Activated naive CD4-positive, alpha-beta T cell treated with anti-CD3 and anti-CD28 coated beads, Interleukin-2, amount 50 U/mL, for 24 hours (primary cell): ENCODE measurements around the gene POLE2.
"Not testable (repeated sequence)": the region's sequence is repeated elsewhere in the genome, so short reads cannot be mapped to it uniquely, and the experiment has no call there.

ENCODE experiments used
- H3K27ac Mint-ChIP-seq: one replicate; pipeline ENCODE4 v1.8.0; 2021; ENCODE audit warnings: mild to moderate bottlenecking, mixed read lengths
- H3K27me3 Mint-ChIP-seq: one replicate; pipeline ENCODE4 v1.8.0; 2021; ENCODE audit warnings: mixed read lengths
- H3K36me3 Mint-ChIP-seq: one replicate; pipeline ENCODE4 v1.8.0; 2021; ENCODE audit warnings: mixed read lengths
- H3K4me1 Mint-ChIP-seq: one replicate; pipeline ENCODE4 v1.8.0; 2021; ENCODE audit warnings: mixed read lengths
- H3K4me3 Mint-ChIP-seq: one replicate; pipeline ENCODE4 v1.8.0; 2021; ENCODE audit warnings: mild to moderate bottlenecking, mixed read lengths
- H3K9me3 Mint-ChIP-seq: one replicate; pipeline ENCODE4 v1.8.0; 2021; ENCODE audit warnings: mixed read lengths

Gene POLE2

DNA sequence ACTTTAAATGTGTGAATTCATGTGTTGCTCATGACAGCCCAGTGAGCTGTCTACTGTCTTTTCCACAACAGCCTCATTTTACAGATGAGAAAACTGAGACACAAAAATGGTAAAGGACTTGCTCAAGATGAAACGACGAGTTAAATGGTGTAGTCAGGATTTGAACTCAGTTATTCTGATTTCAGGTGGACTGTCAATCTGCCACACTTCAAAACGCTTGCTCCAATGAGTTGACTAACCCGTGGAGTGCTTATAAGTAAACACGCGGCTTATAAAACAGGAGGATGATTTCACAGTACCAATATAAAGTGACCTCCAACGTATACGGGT, 652 bp upstream of the POLE2 start:
- Mint-ChIP-seq H3K27ac (peak overlapping the region; percentile 86), H3K4me1 (peaks cover 34% of the 10 kb centered on the region), H3K9me3 (no peaks in the 10 kb centered on the region), H3K27me3 (no peaks in the 10 kb centered on the region), H3K36me3 (no peaks in the 10 kb centered on the region), H3K4me3 (peak overlapping the region; percentile 89)

DNA sequence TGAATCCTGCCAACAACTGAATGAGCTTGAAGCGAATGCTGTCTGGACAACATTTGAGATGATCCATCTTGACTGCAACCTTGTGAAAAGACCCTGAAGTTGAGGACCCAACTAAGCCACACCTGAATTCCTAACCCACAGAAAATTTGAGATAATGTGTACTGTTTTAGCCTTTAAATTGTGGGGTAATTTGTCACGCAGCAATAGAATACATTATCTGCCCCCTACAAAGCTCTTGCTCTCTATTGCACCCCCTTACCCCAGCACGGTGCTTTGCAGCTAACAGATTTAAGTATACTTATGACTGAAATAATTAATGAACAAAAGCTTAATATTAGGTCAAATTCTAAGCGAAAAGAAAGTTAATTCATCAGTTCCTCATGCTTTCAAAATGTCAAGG, 1.6 kb downstream of the POLE2 start:
- Mint-ChIP-seq H3K27me3 (no peaks in the 10 kb centered on the region), H3K4me3 (peak overlapping the region; percentile 89), H3K9me3 (no peaks in the 10 kb centered on the region), H3K27ac (peak overlapping the region; percentile 71), H3K36me3 (peaks cover 3% of the 10 kb centered on the region), H3K4me1 (peaks cover 20% of the 10 kb centered on the region)

GRCh38 chr14:49679271-49679670, 8.7 kb downstream of the POLE2 start:
- no peaks in the 10 kb centered on the region for H3K27me3 Mint-ChIP-seq
- no peak overlapping the region for H3K4me3 Mint-ChIP-seq
- no peak overlapping the region for H3K27ac Mint-ChIP-seq
- no peaks in the 10 kb centered on the region for H3K4me1 Mint-ChIP-seq
- H3K9me3 Mint-ChIP-seq = no peaks in the 10 kb centered on the region
- peaks cover 8% of the 10 kb centered on the region for H3K36me3 Mint-ChIP-seq

GRCh38 chr14:49677643-49678042, 10.4 kb downstream of the POLE2 start:
- H3K27ac Mint-ChIP-seq = no peak overlapping the region
- no peak overlapping the region for H3K4me3 Mint-ChIP-seq
- H3K9me3 Mint-ChIP-seq = no peaks in the 10 kb centered on the region
- no peaks in the 10 kb centered on the region for H3K4me1 Mint-ChIP-seq
- H3K36me3 Mint-ChIP-seq = peaks cover 14% of the 10 kb centered on the region
- H3K27me3 Mint-ChIP-seq = no peaks in the 10 kb centered on the region

DNA sequence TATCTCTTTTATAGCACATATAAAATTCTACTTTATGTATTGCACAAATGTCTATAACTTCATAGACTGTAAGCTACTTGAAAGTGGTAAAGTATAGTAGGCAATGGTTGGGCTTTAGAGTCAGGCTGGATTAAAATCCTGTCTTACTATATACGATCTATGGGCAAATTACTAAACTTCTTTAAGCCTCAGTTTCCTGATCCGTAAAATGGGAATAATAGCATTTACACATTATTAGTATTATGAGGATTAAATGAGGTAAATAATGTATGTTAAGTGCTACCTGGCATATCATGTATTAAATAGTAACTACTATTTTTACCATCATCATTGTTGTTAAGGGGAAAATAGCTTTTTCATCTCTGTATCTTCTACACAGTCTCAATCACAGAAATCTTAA, 14.4 kb downstream of the POLE2 start:
- no peak overlapping the region for H3K27ac Mint-ChIP-seq
- no peaks in the 10 kb centered on the region for H3K9me3 Mint-ChIP-seq
- peaks cover 11% of the 10 kb centered on the region for H3K36me3 Mint-ChIP-seq
- H3K27me3 Mint-ChIP-seq = no peaks in the 10 kb centered on the region
- H3K4me3 Mint-ChIP-seq = no peak overlapping the region
- H3K4me1 Mint-ChIP-seq = no peaks in the 10 kb centered on the region

DNA sequence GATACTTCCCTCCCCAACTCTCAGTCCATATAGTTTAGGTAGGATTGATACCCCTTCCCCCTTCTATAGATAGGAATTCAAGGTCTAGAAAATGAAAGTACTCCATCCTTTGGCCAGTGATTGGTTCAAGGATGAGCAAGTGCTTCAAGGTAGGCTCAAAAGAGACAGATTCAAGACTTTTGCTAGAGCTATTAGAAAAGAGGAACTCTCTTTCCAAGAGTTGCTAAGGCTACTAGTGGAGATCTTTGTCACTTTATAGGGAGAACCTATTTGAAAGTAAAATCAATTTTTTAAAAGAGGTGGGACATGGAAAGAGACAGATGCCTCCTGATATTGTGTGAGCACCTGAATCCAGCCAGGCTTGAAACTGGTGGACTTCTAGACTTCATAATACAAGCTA, 17.5 kb downstream of the POLE2 start:
- no peak overlapping the region for H3K27ac Mint-ChIP-seq
- no peak overlapping the region for H3K4me3 Mint-ChIP-seq
- H3K9me3 Mint-ChIP-seq = no peaks in the 10 kb centered on the region
- H3K27me3 Mint-ChIP-seq = no peaks in the 10 kb centered on the region
- no peaks in the 10 kb centered on the region for H3K4me1 Mint-ChIP-seq
- H3K36me3 Mint-ChIP-seq = peaks cover 11% of the 10 kb centered on the region

- peaks cover 3% of the 10 kb centered on the region for H3K4me1 Mint-ChIP-seq
- H3K9me3 Mint-ChIP-seq = no peaks in the 10 kb centered on the region
- H3K36me3 Mint-ChIP-seq = no peaks in the 10 kb centered on the region
- no peak overlapping the region for H3K27ac Mint-ChIP-seq
- no peak overlapping the region for H3K4me3 Mint-ChIP-seq
- H3K27me3 Mint-ChIP-seq = no peaks in the 10 kb centered on the region
Observed at GRCh38 chr14:49659526-49660455, 28.2 kb downstream of the POLE2 start.

DNA sequence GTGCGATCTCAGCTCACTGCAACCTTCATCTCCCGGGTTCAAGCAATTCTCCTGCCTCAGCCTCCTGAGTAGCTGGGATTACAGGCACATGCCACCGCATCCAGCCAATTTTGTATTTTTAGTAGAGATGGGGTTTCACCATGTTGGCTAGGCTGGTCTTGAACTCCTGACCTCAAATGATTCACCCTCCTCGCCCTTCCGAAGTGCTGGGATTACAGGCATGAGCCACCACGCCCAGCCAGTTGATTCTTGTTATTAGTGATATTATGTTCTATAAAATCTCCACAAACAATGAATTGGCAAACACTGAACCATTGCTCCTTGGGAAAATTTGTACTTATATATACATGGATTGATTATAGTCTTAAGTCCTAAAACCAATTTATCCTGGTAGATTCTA, 30.5 kb downstream of the POLE2 start:
- H3K27ac Mint-ChIP-seq = peak overlapping the region; percentile 46

GRCh38 chr14:49654511-49654910, 33.5 kb downstream of the POLE2 start:
- H3K9me3 Mint-ChIP-seq = no peaks in the 10 kb centered on the region
- no peaks in the 10 kb centered on the region for H3K27me3 Mint-ChIP-seq
- H3K4me1 Mint-ChIP-seq = peaks cover 3% of the 10 kb centered on the region
- H3K4me3 Mint-ChIP-seq = no peak overlapping the region
- no peak overlapping the region for H3K27ac Mint-ChIP-seq
- peaks cover 2% of the 10 kb centered on the region for H3K36me3 Mint-ChIP-seq

More for the DNA sequence above, 30.5 kb downstream of the POLE2 start:
- not testable (repeated sequence) for H3K36me3 Mint-ChIP-seq, H3K9me3 Mint-ChIP-seq, H3K27me3 Mint-ChIP-seq, H3K4me3 Mint-ChIP-seq, H3K4me1 Mint-ChIP-seq

DNA sequence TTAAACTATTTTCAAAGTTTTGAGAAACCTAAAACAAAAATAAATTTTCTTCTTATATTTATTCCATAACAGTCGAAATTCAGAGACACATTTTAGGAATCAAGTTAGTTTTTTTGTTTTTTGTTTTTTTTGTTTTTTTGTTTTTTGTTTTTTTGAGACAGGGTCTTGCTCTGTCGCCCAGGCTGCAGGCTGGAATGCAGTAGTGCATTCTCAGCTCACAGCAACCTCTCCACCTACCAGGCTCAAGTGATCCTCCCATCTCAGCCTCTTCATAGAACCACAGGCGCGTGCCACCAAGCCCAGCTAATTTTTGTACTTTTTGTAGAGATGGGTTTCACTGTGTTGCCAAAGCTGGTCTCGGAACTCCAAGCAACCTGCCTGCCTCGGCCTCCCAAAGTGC, 34.5 kb downstream of the POLE2 start:
- Mint-ChIP-seq H3K27ac (no peak overlapping the region), H3K27me3 (no peaks in the 10 kb centered on the region), H3K36me3 (peaks cover 2% of the 10 kb centered on the region), H3K4me1 (peaks cover 3% of the 10 kb centered on the region), H3K9me3 (no peaks in the 10 kb centered on the region), H3K4me3 (no peak overlapping the region)

DNA sequence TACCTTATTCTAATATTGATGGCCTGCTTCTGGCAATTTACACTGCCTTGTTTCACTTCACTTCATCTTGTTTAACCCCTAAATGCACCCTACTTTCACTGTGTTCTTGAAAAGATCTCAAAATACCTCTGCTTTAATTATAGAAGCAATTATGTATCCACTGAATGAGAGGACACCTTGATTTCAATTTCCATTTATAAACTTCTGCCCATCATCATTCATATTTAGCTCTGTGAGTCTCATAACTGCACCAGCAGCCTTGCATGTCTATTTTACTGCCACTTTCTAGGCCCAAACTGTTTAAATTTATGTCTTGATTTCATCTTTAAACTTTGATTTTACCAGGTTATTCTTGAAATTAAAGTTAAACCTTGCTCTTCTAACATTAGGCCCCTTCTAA, 45.9 kb downstream of the POLE2 start:
- Mint-ChIP-seq H3K4me1 (peaks cover 62% of the 10 kb centered on the region), H3K27ac (peak overlapping the region; percentile 42), H3K9me3 (no peaks in the 10 kb centered on the region), H3K27me3 (no peaks in the 10 kb centered on the region), H3K4me3 (peak overlapping the region; percentile 2), H3K36me3 (peaks cover 7% of the 10 kb centered on the region)

- H3K9me3 Mint-ChIP-seq = no peaks in the 10 kb centered on the region
- H3K27ac Mint-ChIP-seq = peak overlapping the region; percentile 42
- no peaks in the 10 kb centered on the region for H3K27me3 Mint-ChIP-seq
- H3K36me3 Mint-ChIP-seq = peaks cover 9% of the 10 kb centered on the region
- H3K4me1 Mint-ChIP-seq = peaks cover 62% of the 10 kb centered on the region
- peak overlapping the region; percentile 2 for H3K4me3 Mint-ChIP-seq
Observed at GRCh38 chr14:49641697-49642129, 46.3 kb downstream of the POLE2 start.

DNA sequence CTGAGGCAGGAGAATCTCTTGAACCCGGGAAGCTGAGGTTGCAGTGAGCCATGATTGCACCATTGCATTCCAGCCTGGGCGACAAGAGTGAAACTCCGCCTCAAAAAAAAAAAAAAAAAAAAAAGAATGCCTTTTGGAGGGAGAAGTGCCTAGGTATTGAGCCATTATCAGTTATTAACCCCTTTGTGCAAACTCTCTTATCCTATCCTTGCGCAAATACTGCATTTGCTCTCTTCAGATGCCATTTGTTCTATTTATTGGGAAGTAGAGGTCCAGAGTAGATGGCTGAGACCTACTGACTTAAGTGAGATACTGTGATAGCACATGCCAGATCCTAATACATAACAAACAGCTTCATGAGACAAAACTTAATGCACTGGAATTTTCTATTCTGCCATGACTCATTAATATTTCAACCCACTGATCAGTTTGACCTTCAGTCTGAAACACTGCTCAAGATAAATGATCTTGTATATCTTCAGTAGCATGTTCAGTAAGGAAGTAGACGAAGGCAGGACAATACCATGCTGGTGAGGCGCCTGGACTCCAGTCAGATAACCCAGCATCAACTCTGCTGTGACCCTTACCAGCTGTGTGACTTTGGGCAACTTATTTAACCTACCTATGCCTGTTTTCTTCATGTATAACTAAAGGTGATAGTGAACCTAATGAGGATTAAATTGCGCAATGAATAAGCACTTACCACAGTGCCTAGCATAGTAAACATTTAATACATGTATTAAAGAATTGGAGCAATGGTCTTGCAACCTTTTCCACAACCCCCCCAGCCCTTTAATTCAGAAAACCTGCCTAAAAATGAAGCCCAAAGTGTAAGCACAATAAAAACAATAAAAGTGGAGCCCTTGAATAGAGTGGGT, 47.2 kb downstream of the POLE2 start:
- Mint-ChIP-seq H3K36me3 (peaks cover 11% of the 10 kb centered on the region), H3K4me3 (no peak overlapping the region), H3K27ac (peak overlapping the region; percentile 15), H3K9me3 (no peaks in the 10 kb centered on the region), H3K4me1 (peaks cover 70% of the 10 kb centered on the region), H3K27me3 (no peaks in the 10 kb centered on the region)

GRCh38 chr14:49637534-49638078, 50.4 kb downstream of the POLE2 start:
- no peaks in the 10 kb centered on the region for H3K27me3 Mint-ChIP-seq
- H3K4me1 Mint-ChIP-seq = peaks cover 65% of the 10 kb centered on the region
- H3K27ac Mint-ChIP-seq = peak overlapping the region; percentile 18
- no peaks in the 10 kb centered on the region for H3K9me3 Mint-ChIP-seq
- H3K4me3 Mint-ChIP-seq = peak overlapping the region; percentile 48
- peaks cover 11% of the 10 kb centered on the region for H3K36me3 Mint-ChIP-seq

GRCh38 chr14:49636866-49637265, 51.1 kb downstream of the POLE2 start:
- H3K4me1 Mint-ChIP-seq = peaks cover 62% of the 10 kb centered on the region
- peaks cover 11% of the 10 kb centered on the region for H3K36me3 Mint-ChIP-seq
- no peaks in the 10 kb centered on the region for H3K9me3 Mint-ChIP-seq
- H3K27ac Mint-ChIP-seq = peak overlapping the region; percentile 67
- H3K27me3 Mint-ChIP-seq = no peaks in the 10 kb centered on the region
- H3K4me3 Mint-ChIP-seq = peak overlapping the region; percentile 91
